HUES6 (cell line): ENCODE results near the gene GPR137.

Experiments used
- H3K27ac ChIP-seq: 2 replicates; pipeline ENCODE4 v1.7.0; 2013; ENCODE audit warnings: low read depth, mild to moderate bottlenecking, low read length, inconsistent platforms
- H3K27me3 ChIP-seq: 2 replicates; pipeline ENCODE4 v1.6.1; 2013; ENCODE audit warnings: low read length; ENCODE audit not compliant: control insufficient read depth, insufficient read depth
- H3K36me3 ChIP-seq: 2 replicates; pipeline ENCODE4 v1.6.1; 2013; ENCODE audit warnings: low read length; ENCODE audit not compliant: control insufficient read depth, insufficient read depth
- H3K4me1 ChIP-seq: 2 replicates; pipeline ENCODE4 v1.6.1; 2013; ENCODE audit warnings: low read length; ENCODE audit not compliant: control insufficient read depth, insufficient read depth
- H3K4me3 ChIP-seq: 2 replicates; pipeline ENCODE4 v1.5.1; 2013; ENCODE audit warnings: low read depth, low read length
- H3K9ac ChIP-seq: one replicate; pipeline ENCODE4 v1.6.1; 2013; ENCODE audit warnings: mild to moderate bottlenecking, low read length
- H3K9me3 ChIP-seq: 2 replicates; pipeline ENCODE4 v1.6.1; 2013; ENCODE audit warnings: low read depth, low read length; ENCODE audit not compliant: control insufficient read depth, insufficient read depth

GPR137 gene

DNA sequence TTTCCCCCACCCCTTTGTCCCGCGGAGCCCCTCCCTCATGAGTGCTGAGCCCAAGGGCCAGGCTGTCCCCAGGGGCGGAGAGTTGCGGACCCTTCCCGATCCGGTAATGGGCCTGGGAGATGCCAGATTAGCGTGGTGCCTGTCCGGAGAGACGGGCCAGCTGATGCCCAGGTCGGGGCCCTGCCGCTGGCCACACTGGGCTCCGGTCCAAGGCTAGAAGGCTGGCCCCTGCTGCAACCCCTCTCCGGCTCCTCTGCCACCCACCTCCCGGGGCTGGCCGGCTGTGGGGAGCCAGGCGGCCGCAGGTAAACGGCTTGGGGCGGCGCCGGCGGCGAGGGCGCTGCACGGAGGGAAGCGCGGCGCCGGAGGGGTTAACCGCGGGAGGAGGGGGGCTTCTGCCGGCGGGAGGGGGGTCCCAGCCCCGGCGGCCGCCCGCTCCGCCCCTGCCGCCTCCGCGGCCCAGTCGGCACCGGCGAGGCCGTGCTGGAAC, 5.7 kb downstream of the GPR137 start, which contains the start of gene KCNK4:
Gene KCNK4, plus strand, starts transcription at position 41 of the 490 bp plus-strand sequence. CDS start 1,717 bp downstream, outside the sequence.
- peaks cover 6% of the 10 kb centered on the region; the same call in 1 of the 2 replicates for H3K4me1 ChIP-seq
- H3K27me3 ChIP-seq: peaks cover 82% of the 10 kb centered on the region
- H3K4me3 ChIP-seq: peak within 1 kb of the TSS; percentile 50
- H3K27ac ChIP-seq: no peak within 1 kb of the TSS
- H3K36me3 ChIP-seq: 0 out of 2 replicates have a peak, but pooled peaks cover 2% of the 10 kb centered on the region
- H3K9me3 ChIP-seq: no peaks in the 10 kb centered on the region
- H3K9ac ChIP-seq: no peak within 1 kb of the TSS

GRCh38 chr11:64291752-64292459, 6.3 kb downstream of the GPR137 start:
- Histone ChIP-seq H3K4me1 (0 out of 2 replicates have a peak, but pooled peaks cover 4% of the 10 kb centered on the region), H3K4me3 (peak overlapping the region; percentile 50), H3K36me3 (0 out of 2 replicates have a peak, but pooled peaks cover 2% of the 10 kb centered on the region), H3K9ac (no peak overlapping the region), H3K27ac (no peak overlapping the region), H3K27me3 (peaks cover 88% of the 10 kb centered on the region), H3K9me3 (no peaks in the 10 kb centered on the region)

- Histone ChIP-seq H3K4me3 (peak overlapping the region; percentile 50), H3K27ac (no peak overlapping the region), H3K4me1 (0 out of 2 replicates have a peak, but pooled peaks cover 4% of the 10 kb centered on the region), H3K9me3 (no peaks in the 10 kb centered on the region), H3K27me3 (peaks cover 95% of the 10 kb centered on the region), H3K36me3 (0 out of 2 replicates have a peak, but pooled peaks cover 2% of the 10 kb centered on the region), H3K9ac (peak overlapping the region; percentile 16)
Measured at GRCh38 chr11:64292460-64293254, 7.0 kb downstream of the GPR137 start.

DNA sequence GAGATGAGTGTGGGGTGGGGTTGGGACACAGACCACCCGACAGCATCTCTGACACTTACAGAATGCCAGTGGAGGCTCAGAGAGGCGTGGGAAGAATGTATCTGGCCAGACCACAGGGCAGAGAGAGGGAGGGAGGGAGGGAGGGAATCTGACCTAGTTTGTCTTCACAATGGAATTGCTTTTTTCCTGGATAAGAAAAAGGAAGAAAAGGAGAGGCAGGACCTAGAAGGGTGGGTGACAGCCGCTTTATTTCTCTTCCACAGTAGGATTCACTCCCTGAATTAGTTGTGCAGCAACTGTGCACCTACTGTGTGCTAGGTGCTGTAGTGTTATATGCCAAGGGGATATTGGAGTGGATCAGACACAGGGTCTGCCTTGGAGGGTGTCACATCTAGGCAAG, 9.1 kb downstream of the GPR137 start:
- Histone ChIP-seq H3K9me3 (no peaks in the 10 kb centered on the region), H3K9ac (no peak overlapping the region), H3K36me3 (no peaks in the 10 kb centered on the region), H3K4me1 (peaks cover 6% of the 10 kb centered on the region), H3K27me3 (peaks cover 100% of the 10 kb centered on the region), H3K4me3 (no peak overlapping the region), H3K27ac (no peak overlapping the region)

DNA sequence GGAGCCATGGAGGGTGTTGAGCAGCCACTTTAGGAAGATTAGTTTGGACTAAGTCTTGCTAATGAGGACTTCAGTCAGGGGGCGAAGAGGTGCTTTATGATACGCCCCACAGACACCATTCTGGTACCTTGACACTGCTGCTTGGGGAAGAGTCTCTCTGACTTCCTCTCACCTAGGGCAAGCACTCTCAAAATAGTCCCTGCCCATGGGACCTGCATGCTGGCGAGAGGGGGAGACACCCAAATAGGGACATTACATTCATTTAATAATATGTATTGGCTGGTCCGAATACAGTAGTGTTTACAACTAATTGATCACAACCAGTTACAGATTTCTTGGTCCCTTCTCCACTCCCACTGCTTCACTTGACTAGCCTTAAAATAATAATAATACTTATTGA, 10.1 kb downstream of the GPR137 start:
- H3K4me3 ChIP-seq: no peak overlapping the region
- no peak overlapping the region for H3K27ac ChIP-seq
- H3K4me1 ChIP-seq: peaks cover 13% of the 10 kb centered on the region
- H3K9ac ChIP-seq: no peak overlapping the region
- peaks cover 100% of the 10 kb centered on the region for H3K27me3 ChIP-seq
- no peaks in the 10 kb centered on the region for H3K9me3 ChIP-seq
- no peaks in the 10 kb centered on the region for H3K36me3 ChIP-seq

- Histone ChIP-seq H3K9me3 (no peaks in the 10 kb centered on the region), H3K4me3 (no peak overlapping the region), H3K4me1 (peaks cover 11% of the 10 kb centered on the region), H3K9ac (no peak overlapping the region), H3K27ac (no peak overlapping the region), H3K36me3 (no peaks in the 10 kb centered on the region), H3K27me3 (peaks cover 98% of the 10 kb centered on the region)
Measured at GRCh38 chr11:64296236-64296635, 10.6 kb downstream of the GPR137 start.

GRCh38 chr11:64296830-64297698, 11.4 kb downstream of the GPR137 start:
- peaks cover 97% of the 10 kb centered on the region for H3K27me3 ChIP-seq
- no peak overlapping the region for H3K27ac ChIP-seq
- no peak overlapping the region for H3K9ac ChIP-seq
- H3K4me1 ChIP-seq: peaks cover 11% of the 10 kb centered on the region
- no peak overlapping the region for H3K4me3 ChIP-seq
- H3K9me3 ChIP-seq: no peaks in the 10 kb centered on the region
- no peaks in the 10 kb centered on the region for H3K36me3 ChIP-seq

DNA sequence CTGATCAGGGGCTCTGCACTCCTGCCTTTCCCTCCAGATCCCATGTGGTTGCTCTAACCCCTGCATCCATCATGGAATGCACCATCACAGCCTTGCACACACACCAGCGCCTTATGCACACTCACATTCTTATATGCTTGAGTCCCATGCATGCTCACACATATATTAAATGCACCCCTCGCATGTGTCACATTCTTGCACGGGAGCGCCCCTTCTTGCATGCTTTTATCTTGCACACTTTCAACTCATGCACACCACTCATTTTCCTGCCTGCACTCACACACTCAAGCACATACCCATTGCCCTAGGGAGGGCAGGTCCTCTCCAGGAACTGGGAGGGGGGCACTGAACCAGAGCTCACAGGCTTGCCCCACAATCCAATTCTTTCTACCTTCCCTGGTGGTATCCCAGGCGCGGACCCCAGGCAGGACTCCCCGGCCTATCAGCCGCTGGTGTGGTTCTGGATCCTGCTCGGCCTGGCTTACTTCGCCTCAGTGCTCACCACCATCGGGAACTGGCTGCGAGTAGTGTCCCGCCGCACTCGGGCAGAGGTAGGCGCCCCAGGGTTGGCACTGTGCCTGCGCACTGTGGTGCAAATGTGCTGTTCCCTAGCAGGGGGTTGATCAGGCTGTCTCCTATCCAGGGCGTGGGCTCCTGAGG, 12.2 kb downstream of the GPR137 start:
- Histone ChIP-seq H3K4me1 (peaks cover 11% of the 10 kb centered on the region), H3K9me3 (no peaks in the 10 kb centered on the region), H3K9ac (no peak overlapping the region), H3K4me3 (no peak overlapping the region), H3K27ac (no peak overlapping the region), H3K36me3 (no peaks in the 10 kb centered on the region), H3K27me3 (peaks cover 89% of the 10 kb centered on the region)

GRCh38 chr11:64298966-64299846, 13.6 kb downstream of the GPR137 start:
- H3K4me1 ChIP-seq: peaks cover 15% of the 10 kb centered on the region
- H3K4me3 ChIP-seq: peak overlapping the region; percentile 50
- H3K9ac ChIP-seq: no peak overlapping the region
- no peaks in the 10 kb centered on the region for H3K9me3 ChIP-seq
- H3K36me3 ChIP-seq: no peaks in the 10 kb centered on the region
- H3K27me3 ChIP-seq: peaks cover 75% of the 10 kb centered on the region
- no peak overlapping the region for H3K27ac ChIP-seq
